Measurements from ENCODE around the gene ALCAM. TPM values are rescaled to one million over a fixed set of nuclear protein-coding genes. Genes with fewer than 3 reads are reported as not detected.

Gene ALCAM
- total RNA-seq, 1 donor from 2014 or later = 15.2 TPM

- Histone ChIP-seq H3K27me3 (no peaks in the 10 kb centered on the region), H3K9me3 (no peaks in the 10 kb centered on the region), H3K4me3 (no peak overlapping the region), H3K36me3 (no peaks in the 10 kb centered on the region), H3K27ac (no peak overlapping the region), H3K4me1 (no peaks in the 10 kb centered on the region)
- no peak for DNase-seq (ENCODE audit: extremely low spot score in 2 of 2)
- intact Hi-C loops (cut with DNase I) = no loop called here
- TF ChIP-seq POLR2A (IDR thresholded peaks at IDR 0.05) (no peak), POLR2AphosphoS5 (IDR thresholded peaks at IDR 0.05; ENCODE audit: insufficient read depth in 1 of 2, low read depth in 1 of 2) (no peak), CTCF (IDR thresholded peaks at IDR 0.05) (no peak)
Observed at GRCh38 chr3:105537371-105538080, 170.8 kb downstream of the ALCAM start.

GRCh38 chr3:105538483-105538882 lies 171.8 kb downstream of the ALCAM start:
- TF ChIP-seq CTCF (IDR thresholded peaks at IDR 0.05) (no peak), POLR2AphosphoS5 (IDR thresholded peaks at IDR 0.05; ENCODE audit: insufficient read depth in 1 of 2, low read depth in 1 of 2) (no peak), POLR2A (IDR thresholded peaks at IDR 0.05) (no peak)
- no peak overlapping the region for H3K27ac ChIP-seq
- intact Hi-C loops (cut with DNase I) = no loop called here
- no peak overlapping the region for H3K4me3 ChIP-seq
- no peaks in the 10 kb centered on the region for H3K9me3 ChIP-seq
- no peaks in the 10 kb centered on the region for H3K4me1 ChIP-seq
- H3K27me3 ChIP-seq = no peaks in the 10 kb centered on the region
- no peak for DNase-seq (ENCODE audit: extremely low spot score in 2 of 2)
- no peaks in the 10 kb centered on the region for H3K36me3 ChIP-seq

GRCh38 chr3:105539897-105540296 lies 173.2 kb downstream of the ALCAM start:
- H3K4me3 ChIP-seq = no peak overlapping the region
- no peaks in the 10 kb centered on the region for H3K36me3 ChIP-seq
- no peaks in the 10 kb centered on the region for H3K27me3 ChIP-seq
- no peak for DNase-seq (ENCODE audit: extremely low spot score in 2 of 2)
- no peaks in the 10 kb centered on the region for H3K9me3 ChIP-seq
- TF ChIP-seq CTCF (IDR thresholded peaks at IDR 0.05) (no peak), POLR2A (IDR thresholded peaks at IDR 0.05) (no peak), POLR2AphosphoS5 (IDR thresholded peaks at IDR 0.05; ENCODE audit: insufficient read depth in 1 of 2, low read depth in 1 of 2) (no peak)
- intact Hi-C loops (cut with DNase I) = no loop called here
- H3K4me1 ChIP-seq = no peaks in the 10 kb centered on the region
- no peak overlapping the region for H3K27ac ChIP-seq

GRCh38 chr3:105542282-105543019 lies 175.7 kb downstream of the ALCAM start:
- no peak for TF ChIP-seq CTCF (IDR thresholded peaks at IDR 0.05)
- TF ChIP-seq POLR2A (IDR thresholded peaks at IDR 0.05) = no peak
- TF ChIP-seq POLR2AphosphoS5 (IDR thresholded peaks at IDR 0.05; ENCODE audit: insufficient read depth in 1 of 2, low read depth in 1 of 2) = no peak
- no peak overlapping the region for H3K4me3 ChIP-seq
- intact Hi-C loops (cut with DNase I) = no loop called here
- no peak for DNase-seq (ENCODE audit: extremely low spot score in 2 of 2)
- no peaks in the 10 kb centered on the region for H3K4me1 ChIP-seq
- no peaks in the 10 kb centered on the region for H3K36me3 ChIP-seq
- H3K27ac ChIP-seq = no peak overlapping the region
- no peaks in the 10 kb centered on the region for H3K9me3 ChIP-seq
- no peaks in the 10 kb centered on the region for H3K27me3 ChIP-seq

- no peaks in the 10 kb centered on the region for H3K36me3 ChIP-seq
- intact Hi-C loops (cut with DNase I) = no loop called here
Observed at GRCh38 chr3:105545051-105545450, 178.3 kb downstream of the ALCAM start.

More at GRCh38 chr3:105545051-105545450, 178.3 kb downstream of the ALCAM start:
- H3K27me3 ChIP-seq = no peaks in the 10 kb centered on the region
- no peak for TF ChIP-seq POLR2AphosphoS5 (IDR thresholded peaks at IDR 0.05; ENCODE audit: insufficient read depth in 1 of 2, low read depth in 1 of 2)
- no peak for TF ChIP-seq CTCF (IDR thresholded peaks at IDR 0.05)
- no peak for TF ChIP-seq POLR2A (IDR thresholded peaks at IDR 0.05)
- H3K9me3 ChIP-seq = no peaks in the 10 kb centered on the region
- H3K4me3 ChIP-seq = no peak overlapping the region
- no peak for DNase-seq (ENCODE audit: extremely low spot score in 2 of 2)
- H3K27ac ChIP-seq = no peak overlapping the region
- no peaks in the 10 kb centered on the region for H3K4me1 ChIP-seq
